WTC11 (cell line): Measurements from ENCODE around the gene TAS2R10. TPM values are rescaled to one million over a fixed set of nuclear protein-coding genes. Genes with fewer than 3 reads are reported as not detected.

Source experiments
- ATAC-seq: fragments of 200-7000 bp; cut with Tn5 transposase; 2 replicates; pipeline ENCODE4 v1.10.0; 2021; ENCODE audit warnings: mild to moderate bottlenecking, moderate library complexity
- CTCF ChIA-PET: fragments of 300-600 bp; sonication (Branson Sonifier 250); formaldehyde crosslinking; loops from one replicate; lab custom pipeline; 2021; ENCODE audit warnings: antibody characterized with exemption; lab: Charles Lee
- POLR2A ChIA-PET: fragments of 350-600 bp; sonication (Branson Sonifier 250); formaldehyde crosslinking; loops from one replicate; lab custom pipeline; 2021; ENCODE audit warnings: antibody characterized with exemption; lab: Charles Lee
- DNase-seq: peaks from one replicate; pipeline ENCODE4 v3.0.0; 2021; ENCODE audit warnings: low spot score
- H3K27ac Mint-ChIP-seq: 2 replicates; pipeline ENCODE4 v1.8.0; 2021; ENCODE audit warnings: mixed read lengths
- H3K27me3 Mint-ChIP-seq: 2 replicates; pipeline ENCODE4 v1.8.0; 2021; ENCODE audit warnings: low read depth, mild to moderate bottlenecking, moderate library complexity, mixed read lengths
- H3K36me3 Mint-ChIP-seq: 2 replicates; pipeline ENCODE4 v1.8.0; 2021; ENCODE audit warnings: mixed read lengths
- H3K4me1 Mint-ChIP-seq: 2 replicates; pipeline ENCODE4 v1.8.0; 2022; ENCODE audit warnings: mixed read lengths
- H3K4me3 Mint-ChIP-seq: 2 replicates; pipeline ENCODE4 v1.8.0; 2021; ENCODE audit warnings: mild to moderate bottlenecking, moderate library complexity, mixed read lengths
- H3K9me3 Mint-ChIP-seq: 2 replicates; pipeline ENCODE4 v1.8.0; 2021; ENCODE audit warnings: mixed read lengths
- ATF2 ChIP-seq: sonication (generic); formaldehyde crosslinking; IDR thresholded peaks from 2 replicates; pipeline ENCODE4 v1.8.1; 2022; ENCODE audit warnings: low read depth, missing genetic modification reagents, borderline replicate concordance
- E2F4 ChIP-seq: sonication (generic); formaldehyde crosslinking; IDR thresholded peaks from 2 replicates; pipeline ENCODE4 v1.8.1; 2022; ENCODE audit warnings: low read depth, mild to moderate bottlenecking, moderate library complexity, missing genetic modification reagents, borderline replicate concordance
- EMX1 ChIP-seq: fragments of 250-450 bp; sonication (Bioruptor Pico); IDR thresholded peaks from 2 replicates; pipeline ENCODE4 v1.8.0; 2021; ENCODE audit warnings: mild to moderate bottlenecking
- ESRRA ChIP-seq: sonication (generic); formaldehyde crosslinking; IDR thresholded peaks from 2 replicates; pipeline ENCODE4 v1.8.1; 2022; ENCODE audit warnings: mild to moderate bottlenecking, missing genetic modification reagents, borderline replicate concordance
- ETV6 ChIP-seq: sonication (generic); formaldehyde crosslinking; IDR thresholded peaks from 2 replicates; pipeline ENCODE4 v1.8.1; 2022; ENCODE audit warnings: mild to moderate bottlenecking, missing genetic modification reagents
- FOXK1 ChIP-seq: sonication (generic); formaldehyde crosslinking; IDR thresholded peaks from 2 replicates; pipeline ENCODE4 v1.8.0; 2022; ENCODE audit warnings: mild to moderate bottlenecking, moderate library complexity, missing genetic modification reagents
- FOXP4 ChIP-seq: sonication (generic); formaldehyde crosslinking; IDR thresholded peaks from 2 replicates; pipeline ENCODE4 v1.8.0; 2022; ENCODE audit warnings: mild to moderate bottlenecking, missing genetic modification reagents
- GABPB1 ChIP-seq: sonication (generic); formaldehyde crosslinking; IDR thresholded peaks from 2 replicates; pipeline ENCODE4 v1.8.1; 2023; ENCODE audit warnings: mild to moderate bottlenecking, missing genetic modification reagents
- IRF2 ChIP-seq: sonication (generic); formaldehyde crosslinking; IDR thresholded peaks from 2 replicates; pipeline ENCODE4 v1.8.0; 2022; ENCODE audit warnings: low read depth, missing genetic modification reagents, borderline replicate concordance
- JAZF1 ChIP-seq: fragments of 250-450 bp; sonication (Bioruptor Pico); IDR thresholded peaks from 2 replicates; pipeline ENCODE4 v1.9.0; 2021; ENCODE audit warnings: moderate library complexity, mild to moderate bottlenecking, inconsistent platforms
- NFATC4 ChIP-seq: fragments of 250-450 bp; sonication (Bioruptor Pico); IDR thresholded peaks from 2 replicates; pipeline ENCODE4 v1.9.0; 2021; ENCODE audit warnings: mild to moderate bottlenecking
- NR2C2 ChIP-seq: sonication (generic); formaldehyde crosslinking; IDR thresholded peaks from 2 replicates; pipeline ENCODE4 v1.8.0; 2022; ENCODE audit warnings: mild to moderate bottlenecking, missing genetic modification reagents
- ZBTB43 ChIP-seq: sonication (generic); formaldehyde crosslinking; IDR thresholded peaks from 2 replicates; pipeline ENCODE4 v1.8.1; 2023; ENCODE audit warnings: mild to moderate bottlenecking, missing genetic modification reagents
- ZNF138 ChIP-seq: sonication (generic); formaldehyde crosslinking; conservative IDR thresholded peaks from 2 replicates; pipeline ENCODE4 v1.8.1; 2022; ENCODE audit warnings: mild to moderate bottlenecking, moderate library complexity, missing genetic modification reagents
- ZNF219 ChIP-seq: sonication (generic); formaldehyde crosslinking; IDR thresholded peaks from 2 replicates; pipeline ENCODE4 v1.8.0; 2023; ENCODE audit warnings: missing genetic modification reagents, mild to moderate bottlenecking, borderline replicate concordance
- ZNF281 ChIP-seq: sonication (generic); formaldehyde crosslinking; IDR thresholded peaks from 2 replicates; pipeline ENCODE4 v1.8.0; 2023; ENCODE audit warnings: mild to moderate bottlenecking, missing genetic modification reagents
- total RNA-seq: library from RNA; stranded (reverse); gene quantifications from 3 replicates; pipeline ENCODE4 v1.2.3, GENCODE V29; 2021
- TF ChIP-seq, protein P1 (sequence below): sonication (generic); formaldehyde crosslinking; IDR thresholded peaks from 2 replicates; pipeline ENCODE4 v1.8.1; 2022; ENCODE audit warnings: missing genetic modification reagents, borderline replicate concordance
- TF ChIP-seq, protein P2 (sequence below): sonication (generic); formaldehyde crosslinking; conservative IDR thresholded peaks from 2 replicates; pipeline ENCODE4 v1.8.1; 2022; ENCODE audit warnings: mild to moderate bottlenecking, missing genetic modification reagents
- TF ChIP-seq, protein P3 (sequence below): fragments of 250-450 bp; sonication (Bioruptor Pico); IDR thresholded peaks from 2 replicates; pipeline ENCODE4 v1.9.0; 2021; ENCODE audit warnings: moderate library complexity, mild to moderate bottlenecking, inconsistent platforms, borderline replicate concordance
- TF ChIP-seq, protein P4 (sequence below): fragments of 250-450 bp; sonication (Bioruptor Pico); IDR thresholded peaks from 2 replicates; pipeline ENCODE4 v1.8.0; 2021; ENCODE audit warnings: mild to moderate bottlenecking

The TAS2R10 gene
- total RNA-seq, 1 experiment from 2014 or later, result not detected

- H3K4me3 Mint-ChIP-seq, result no peak overlapping the region
- no peak overlapping the region for H3K27ac Mint-ChIP-seq
- H3K36me3 Mint-ChIP-seq, result no peaks in the 10 kb centered on the region
- ATAC-seq (no peak), DNase-seq (no peak)
- ChIA-PET POLR2A (no interaction called here), CTCF (interaction anchor here (1.1 to 2.2 kb wide), 2 partner anchors 387 to 416 kb away, joined by 5 to 6 read pairs; partner anchors contain the start of gene SMIM10L1)
- no peak for TF ChIP-seq JAZF1 (CRISPR knock-in tag)
- no peak for TF ChIP-seq ZNF219 (CRISPR knock-in tag)
- no peak for TF ChIP-seq E2F4 (CRISPR knock-in tag)
- TF ChIP-seq ETV6 (CRISPR knock-in tag), result no peak
- TF ChIP-seq, protein P1, sequence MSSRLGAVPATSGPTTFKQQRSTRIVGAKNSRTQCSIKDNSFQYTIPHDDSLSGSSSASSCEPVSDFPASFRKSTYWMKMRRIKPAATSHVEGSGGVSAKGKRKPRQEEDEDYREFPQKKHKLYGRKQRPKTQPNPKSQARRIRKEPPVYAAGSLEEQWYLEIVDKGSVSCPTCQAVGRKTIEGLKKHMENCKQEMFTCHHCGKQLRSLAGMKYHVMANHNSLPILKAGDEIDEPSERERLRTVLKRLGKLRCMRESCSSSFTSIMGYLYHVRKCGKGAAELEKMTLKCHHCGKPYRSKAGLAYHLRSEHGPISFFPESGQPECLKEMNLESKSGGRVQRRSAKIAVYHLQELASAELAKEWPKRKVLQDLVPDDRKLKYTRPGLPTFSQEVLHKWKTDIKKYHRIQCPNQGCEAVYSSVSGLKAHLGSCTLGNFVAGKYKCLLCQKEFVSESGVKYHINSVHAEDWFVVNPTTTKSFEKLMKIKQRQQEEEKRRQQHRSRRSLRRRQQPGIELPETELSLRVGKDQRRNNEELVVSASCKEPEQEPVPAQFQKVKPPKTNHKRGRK (CRISPR knock-in tag), result no peak
- TF ChIP-seq, protein P2, sequence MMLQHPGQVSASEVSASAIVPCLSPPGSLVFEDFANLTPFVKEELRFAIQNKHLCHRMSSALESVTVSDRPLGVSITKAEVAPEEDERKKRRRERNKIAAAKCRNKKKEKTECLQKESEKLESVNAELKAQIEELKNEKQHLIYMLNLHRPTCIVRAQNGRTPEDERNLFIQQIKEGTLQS (CRISPR knock-in tag), result no peak
- TF ChIP-seq FOXP4 (CRISPR knock-in tag), result no peak
- TF ChIP-seq ATF2 (CRISPR knock-in tag), result no peak
- TF ChIP-seq, protein P3, sequence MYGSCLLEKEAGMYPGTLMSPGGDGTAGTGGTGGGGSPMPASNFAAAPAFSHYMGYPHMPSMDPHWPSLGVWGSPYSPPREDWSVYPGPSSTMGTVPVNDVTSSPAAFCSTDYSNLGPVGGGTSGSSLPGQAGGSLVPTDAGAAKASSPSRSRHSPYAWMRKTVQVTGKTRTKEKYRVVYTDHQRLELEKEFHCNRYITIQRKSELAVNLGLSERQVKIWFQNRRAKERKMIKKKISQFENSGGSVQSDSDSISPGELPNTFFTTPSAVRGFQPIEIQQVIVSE (CRISPR knock-in tag), result no peak
- TF ChIP-seq GABPB1 (CRISPR knock-in tag), result no peak
- no peak for TF ChIP-seq EMX1
- no peaks in the 10 kb centered on the region for H3K4me1 Mint-ChIP-seq
- no peaks in the 10 kb centered on the region for H3K9me3 Mint-ChIP-seq
- H3K27me3 Mint-ChIP-seq, result no peaks in the 10 kb centered on the region
These were observed 42.9 kb downstream of the TAS2R10 start for GRCh38 chr12:10783252-10783651.

DNA sequence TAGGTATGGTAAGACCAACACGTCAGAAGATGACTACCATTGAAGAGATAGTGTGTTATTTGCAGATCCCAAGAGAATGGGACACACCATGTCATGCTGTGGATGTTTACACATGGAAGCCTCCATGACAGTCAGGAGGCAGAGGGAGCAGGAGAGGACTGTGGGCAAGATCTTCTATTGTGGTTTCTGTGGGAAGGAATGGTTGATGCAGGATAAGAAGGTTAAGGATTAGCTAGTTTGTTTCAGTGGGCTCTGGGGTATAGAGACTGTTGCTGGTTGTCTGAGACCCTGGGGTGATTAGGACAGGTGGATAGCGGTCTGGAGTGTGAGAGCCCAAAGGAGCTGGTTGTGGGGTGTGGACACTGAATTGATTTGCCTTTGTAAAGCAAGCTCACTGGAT is 47.1 kb downstream of the TAS2R10 start:
- DNase-seq, result no peak
- POLR2A ChIA-PET, result no interaction called here
- Mint-ChIP-seq H3K36me3 (no peaks in the 10 kb centered on the region), H3K4me1 (no peaks in the 10 kb centered on the region), H3K27me3 (no peaks in the 10 kb centered on the region), H3K4me3 (no peak overlapping the region), H3K27ac (no peak overlapping the region), H3K9me3 (no peaks in the 10 kb centered on the region)
- CTCF ChIA-PET, result interaction anchor here (0.7 kb wide), 1 partner anchor 8 kb away, joined by 5 read pairs; no protein-coding TSS in a partner anchor
- ATAC-seq, result no peak; the same call in 1 of the 2 replicates
- TF ChIP-seq ZBTB43 (CRISPR knock-in tag), result no peak
- TF ChIP-seq FOXK1 (CRISPR knock-in tag), result no peak
- TF ChIP-seq ZNF281, result no peak
- TF ChIP-seq NFATC4 (CRISPR knock-in tag), result no peak
- TF ChIP-seq, protein P4, sequence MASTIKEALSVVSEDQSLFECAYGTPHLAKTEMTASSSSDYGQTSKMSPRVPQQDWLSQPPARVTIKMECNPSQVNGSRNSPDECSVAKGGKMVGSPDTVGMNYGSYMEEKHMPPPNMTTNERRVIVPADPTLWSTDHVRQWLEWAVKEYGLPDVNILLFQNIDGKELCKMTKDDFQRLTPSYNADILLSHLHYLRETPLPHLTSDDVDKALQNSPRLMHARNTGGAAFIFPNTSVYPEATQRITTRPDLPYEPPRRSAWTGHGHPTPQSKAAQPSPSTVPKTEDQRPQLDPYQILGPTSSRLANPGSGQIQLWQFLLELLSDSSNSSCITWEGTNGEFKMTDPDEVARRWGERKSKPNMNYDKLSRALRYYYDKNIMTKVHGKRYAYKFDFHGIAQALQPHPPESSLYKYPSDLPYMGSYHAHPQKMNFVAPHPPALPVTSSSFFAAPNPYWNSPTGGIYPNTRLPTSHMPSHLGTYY, result no peak
- no peak for TF ChIP-seq IRF2 (CRISPR knock-in tag)
- no peak for TF ChIP-seq NR2C2 (CRISPR knock-in tag)
- no peak for TF ChIP-seq ZNF138 (CRISPR knock-in tag)
- TF ChIP-seq ESRRA, result no peak
